ENCODE data around the gene DEXI. TPM values are rescaled to one million over a fixed set of nuclear protein-coding genes. Genes with fewer than 3 reads are reported as not detected.

The DEXI gene
- total and polyA plus RNA-seq, 2 of the 13 experiments (the other 11 are each of a cell fraction or from before 2014, with no cell fraction given) = 51.5 to 70.4 TPM

GRCh38 chr16:10968498-10968897 lies 26.2 kb upstream of the DEXI start:
- H2AFZ ChIP-seq (ENCODE audit: low read length) = no peak overlapping the region
- in situ Hi-C loops (cut with HindIII; ENCODE audit: extremely low pct_ligation_motif_present, low pct_unique_long_range_greater_than_20kb) (loop anchor here (5.0 to 10.0 kb wide), 2 partner anchors 289 to 396 kb away; partner anchors contain the start of gene SOCS1), intact Hi-C loops (cut with micrococcal nuclease; ENCODE audit: unreplicated experiment) (no loop called here)
- no peaks in the 10 kb centered on the region; a peak in 1 of 5 replicates for H3K27me3 ChIP-seq (ENCODE audit: control insufficient read depth in 1 of 2, insufficient read depth in 2 of 2, low read length in 2 of 2)
- H3K9ac ChIP-seq (ENCODE audit: insufficient read depth, low read depth, low read length) = no peak overlapping the region
- TF ChIP-seq ZNF629 (CRISPR knock-in tag; conservative IDR thresholded peaks at IDR 0.05) (peak; percentile 83), ZKSCAN1 (IDR thresholded peaks at IDR 0.05; ENCODE audit: low read length) (peak; percentile 72; the same call in 1 of the 2 replicates), NCOR1 (IDR thresholded peaks at IDR 0.05; ENCODE audit: borderline replicate concordance, low read length) (no peak), CREB1 (IDR thresholded peaks at IDR 0.05) (peak; percentile 39; the same call in 1 of the 2 replicates), CREB1 (CRISPR knock-in tag; IDR thresholded peaks at IDR 0.05) (no peak), ZFAT (CRISPR knock-in tag; conservative IDR thresholded peaks at IDR 0.05) (no peak), ZBTB37 (CRISPR knock-in tag; IDR thresholded peaks at IDR 0.05) (no peak)
- TF ChIP-seq, protein P1, sequence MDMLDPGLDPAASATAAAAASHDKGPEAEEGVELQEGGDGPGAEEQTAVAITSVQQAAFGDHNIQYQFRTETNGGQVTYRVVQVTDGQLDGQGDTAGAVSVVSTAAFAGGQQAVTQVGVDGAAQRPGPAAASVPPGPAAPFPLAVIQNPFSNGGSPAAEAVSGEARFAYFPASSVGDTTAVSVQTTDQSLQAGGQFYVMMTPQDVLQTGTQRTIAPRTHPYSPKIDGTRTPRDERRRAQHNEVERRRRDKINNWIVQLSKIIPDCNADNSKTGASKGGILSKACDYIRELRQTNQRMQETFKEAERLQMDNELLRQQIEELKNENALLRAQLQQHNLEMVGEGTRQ (IDR thresholded peaks at IDR 0.05; ENCODE audit: low read depth, low read length) = 0 out of 2 replicates have a peak, but pooled peaks have one; percentile 13
- TF ChIP-seq, protein P1 (CRISPR knock-in tag; IDR thresholded peaks at IDR 0.05; ENCODE audit: borderline replicate concordance) = no peak
- ChIA-PET POLR2A (interaction anchor here (0.9 to 2.9 kb wide), 2 partner anchors 284 to 287 kb away, joined by 3 to 24 read pairs; partner anchors contain the start of gene SOCS1), CTCF (ENCODE audit: low intra/inter-chr PET ratio, low total read pairs) (interaction anchor here (3.9 kb wide), 1 partner anchor 388 kb away, joined by 27 read pairs; no protein-coding TSS in a partner anchor)
- H3K4me2 ChIP-seq (ENCODE audit: low read depth, low read length) = no peak overlapping the region
- H3K4me1 ChIP-seq (ENCODE audit: insufficient read depth, low read length) = peaks cover 14% of the 10 kb centered on the region
- DNase-seq (ENCODE audit: low spot score) (no peak), ATAC-seq (no peak), FAIRE-seq (no peak)
- H3K79me2 ChIP-seq (ENCODE audit: insufficient read depth, low read length) = no peaks in the 10 kb centered on the region
- no peak overlapping the region for H3K4me3 ChIP-seq (replicated peaks in 1 of 3; ENCODE audit: insufficient read depth in 1 of 3, low read depth in 2 of 3, low read length in 3 of 3)
- H3K27ac ChIP-seq (ENCODE audit: extremely low read length, insufficient read depth, low read length) = no peak overlapping the region
- H4K20me1 ChIP-seq (ENCODE audit: insufficient read depth, low read length) = no peaks in the 10 kb centered on the region; the same call in 1 of the 2 replicates
- no peaks in the 10 kb centered on the region for H3K9me3 ChIP-seq (ENCODE audit: low read length)
- H3K36me3 ChIP-seq (replicated peaks in 1 of 2; ENCODE audit: control insufficient read depth in 1 of 2, insufficient read depth in 2 of 2, low read length in 2 of 2) = peaks cover 11 to 34% of the 10 kb centered on the region in 2 experiments
- 92% methylated on average over 3 of the region's 3 CpGs for WGBS (ENCODE audit: low lambda C conversion rate)
- no TSS peak for BruUV-seq (replicated peaks)
